HuH-7.5 (cell line): ENCODE results near the gene CAMK2G.

Experiments
- DNase-seq: peaks from one replicate; pipeline ENCODE4 v3.0.0; 2011; ENCODE audit warnings: low spot score

CAMK2G gene

DNA sequence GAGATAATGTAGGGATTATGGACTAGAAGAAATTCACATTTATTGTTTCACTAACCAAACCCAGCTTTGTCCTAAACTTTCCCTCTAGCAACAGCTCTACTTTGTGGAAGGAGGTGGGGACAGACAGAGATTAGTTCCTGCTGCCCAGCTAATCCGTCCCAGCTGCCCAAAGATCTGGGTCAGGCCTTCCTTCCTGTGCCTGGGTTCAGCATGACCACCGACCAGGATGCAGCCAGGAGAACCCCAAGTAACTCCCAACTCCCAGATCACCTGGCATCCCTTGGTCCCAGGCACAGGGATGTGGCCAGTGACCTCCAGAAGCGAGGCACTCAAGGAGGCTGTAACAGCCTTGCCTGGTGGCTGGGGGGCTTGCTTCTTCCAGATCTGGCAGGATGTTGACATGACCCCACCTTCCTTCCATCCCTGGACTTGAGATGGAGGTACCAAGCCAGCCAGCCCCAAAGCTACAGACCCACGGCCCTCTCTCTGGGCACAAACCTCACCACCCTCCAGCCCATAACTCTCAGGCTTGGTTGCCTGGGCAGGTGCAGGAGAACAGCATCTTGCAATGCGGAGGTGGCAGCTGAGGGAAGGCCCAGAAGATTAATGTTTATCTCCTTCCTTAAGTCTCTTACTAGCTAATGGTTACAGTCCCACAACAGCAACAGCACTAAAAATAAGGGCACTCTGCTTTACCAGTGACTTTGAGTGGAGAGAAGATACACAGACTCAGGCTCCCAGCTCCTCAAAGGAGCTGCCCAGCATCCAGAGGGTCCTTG lies 11.1 kb downstream of the CAMK2G start:
- DNase-seq: no peak

DNA sequence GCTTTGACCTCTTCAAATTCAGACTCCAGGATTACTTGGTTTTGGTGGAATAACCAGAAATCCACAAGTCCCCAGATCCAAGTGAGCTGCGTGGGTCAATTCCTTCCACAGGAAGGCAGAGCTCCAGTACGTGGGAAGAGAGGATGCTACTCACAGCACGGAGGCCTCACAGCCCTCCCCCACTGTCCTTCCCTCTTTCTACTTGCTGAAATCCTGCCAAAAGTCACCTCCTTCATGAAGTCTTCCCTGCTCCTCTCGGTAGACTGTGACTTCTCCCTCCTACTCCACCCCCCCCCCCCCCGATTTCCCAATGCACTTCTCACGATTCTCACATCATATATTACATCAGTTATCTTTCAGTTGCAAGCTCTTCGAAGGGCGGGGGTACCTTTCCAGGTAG lies 12.3 kb downstream of the CAMK2G start:
- DNase-seq: no peak

DNA sequence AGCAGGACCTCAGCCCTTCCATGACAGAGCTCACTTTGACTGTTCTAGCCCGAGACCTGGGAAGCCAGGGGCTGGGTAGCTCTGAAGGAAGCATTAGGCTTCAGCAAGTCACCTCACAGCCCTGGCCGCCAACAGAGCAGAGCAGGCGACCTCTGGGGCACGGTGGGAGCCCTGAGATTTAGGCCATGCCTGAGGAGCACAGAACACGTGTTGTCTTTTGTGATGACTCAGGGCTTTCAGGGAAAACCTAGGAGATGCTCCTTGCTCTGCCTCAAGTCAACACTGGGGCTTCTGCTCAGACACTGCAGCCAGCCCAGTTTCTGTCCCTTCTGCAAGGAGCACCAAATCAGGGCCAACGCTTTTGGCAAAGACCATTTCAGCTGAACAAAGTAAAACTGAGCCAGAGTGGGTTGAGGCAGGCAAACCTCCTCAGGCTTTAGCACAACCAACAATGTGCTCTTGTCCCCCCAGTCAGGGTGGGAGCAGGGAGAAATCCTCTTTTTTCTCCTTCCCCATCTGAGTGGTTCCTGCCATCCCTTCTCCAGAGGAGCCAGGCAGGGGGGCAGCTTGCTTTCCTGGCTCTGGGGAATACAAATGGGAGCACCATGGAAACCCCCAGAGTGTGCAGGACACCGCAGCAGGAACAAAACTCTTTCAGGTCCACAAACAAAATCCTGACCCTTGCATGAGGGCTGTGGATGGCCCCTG lies 14.4 kb downstream of the CAMK2G start:
- no peak for DNase-seq

DNA sequence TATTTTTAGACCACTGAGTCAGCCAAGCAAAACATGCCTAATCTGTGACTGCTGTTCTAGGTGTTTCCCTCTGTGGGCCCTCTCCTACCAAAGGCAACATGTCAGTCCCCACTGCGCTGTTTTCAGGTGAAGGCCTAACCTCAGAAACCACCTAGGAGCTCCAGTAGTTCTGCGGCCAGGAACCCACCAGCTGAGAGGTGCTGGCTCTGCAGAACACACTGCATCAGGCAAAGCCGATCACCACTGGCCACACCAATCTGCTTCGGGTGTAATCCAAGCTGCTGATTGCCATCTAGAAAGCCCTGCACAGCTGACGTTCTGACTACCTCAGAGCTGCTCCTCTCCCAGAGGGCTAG lies 14.9 kb downstream of the CAMK2G start:
- DNase-seq: no peak

- DNase-seq: no peak
Observed at GRCh38 chr10:73858750-73859427, 15.5 kb downstream of the CAMK2G start.

DNA sequence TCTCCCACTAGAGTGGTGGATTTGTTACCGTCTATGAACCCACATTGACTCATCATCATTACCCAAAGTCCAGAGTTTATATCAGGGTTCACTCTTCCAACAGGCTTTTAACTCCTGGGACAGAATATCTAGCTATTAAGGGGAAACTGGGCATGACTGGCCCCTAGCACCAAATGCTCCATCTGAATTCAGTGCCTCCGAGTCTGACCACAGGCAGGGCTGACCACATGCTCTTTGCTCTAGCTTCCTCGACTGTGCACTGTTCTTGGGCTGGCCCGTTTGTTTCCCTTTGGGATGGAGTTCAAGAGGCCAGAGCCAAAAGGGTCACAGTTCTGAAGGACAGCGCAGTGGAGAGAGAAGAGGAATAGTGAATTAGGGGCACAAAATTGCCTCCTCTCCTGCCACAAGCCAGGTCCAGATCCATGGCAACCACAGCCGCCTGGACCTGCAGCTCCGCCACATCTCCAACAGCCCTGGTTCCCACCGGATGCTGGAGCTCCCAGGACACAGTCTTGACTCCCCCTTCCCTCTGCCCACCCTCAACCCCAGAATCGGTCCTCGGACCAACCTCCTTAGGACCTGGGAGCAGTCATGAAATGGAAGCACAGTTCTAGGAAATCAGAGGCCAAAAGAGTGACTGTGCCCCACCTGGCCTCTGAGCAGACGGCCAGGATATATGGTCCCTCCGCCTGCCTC lies 16.2 kb downstream of the CAMK2G start:
- DNase-seq: no peak

DNA sequence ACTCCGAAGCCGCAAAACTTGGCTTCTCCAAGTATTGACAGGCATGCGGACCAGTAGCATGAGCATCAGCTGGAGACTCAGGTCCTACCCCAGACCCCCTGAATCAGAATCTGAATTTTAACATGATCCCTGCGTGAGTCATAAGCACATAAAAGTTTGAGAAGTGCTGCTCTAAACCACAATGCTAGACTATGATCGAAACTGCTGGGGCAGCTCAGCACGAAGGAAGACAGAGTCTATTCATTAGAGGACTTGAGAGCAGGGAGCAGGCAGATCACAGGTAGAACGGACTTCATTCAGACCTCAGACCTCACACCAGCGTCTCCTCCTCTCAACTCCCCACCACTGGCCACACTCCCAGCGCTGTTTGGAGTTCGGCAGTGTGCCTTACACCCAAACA lies 16.9 kb downstream of the CAMK2G start:
- DNase-seq: no peak

DNA sequence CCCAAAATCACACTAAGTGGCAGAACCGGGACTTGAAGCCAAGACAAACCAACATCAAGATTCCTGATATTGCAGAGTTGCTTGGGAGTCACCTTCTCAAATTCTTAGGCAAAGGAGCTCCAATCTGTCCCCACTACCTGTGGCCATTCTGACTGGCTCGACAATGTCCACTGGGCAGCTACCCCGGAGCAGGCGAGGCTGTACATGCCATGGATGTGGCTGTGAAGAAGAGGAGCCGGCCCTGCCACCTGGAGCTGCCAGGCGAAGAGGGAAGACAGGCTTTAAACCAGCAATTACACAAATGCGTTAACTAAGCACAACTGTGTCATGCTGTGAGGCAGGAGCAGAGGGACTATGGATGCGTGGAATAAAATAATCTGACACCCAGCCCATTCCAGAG lies 18.1 kb downstream of the CAMK2G start:
- no peak for DNase-seq

DNA sequence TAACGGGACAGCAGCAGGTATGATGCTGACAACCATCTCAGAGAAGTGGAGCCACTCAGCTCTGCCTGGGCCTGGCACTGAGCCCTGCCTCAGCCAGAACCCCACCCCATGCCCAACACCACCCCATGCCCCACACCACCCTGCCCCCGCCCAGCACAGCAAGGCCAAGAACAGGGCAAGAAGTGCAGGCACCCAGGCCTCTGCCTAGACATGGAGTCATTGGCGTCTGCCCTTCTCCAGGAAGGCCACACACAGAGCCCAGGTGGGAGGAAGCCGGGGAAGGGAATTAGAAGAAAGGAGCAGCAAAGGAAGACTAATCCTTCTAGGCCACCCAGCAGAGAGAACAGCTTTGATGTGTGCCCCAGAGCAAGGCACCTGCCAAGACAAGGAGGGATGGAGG lies 18.9 kb downstream of the CAMK2G start:
- no peak for DNase-seq

DNA sequence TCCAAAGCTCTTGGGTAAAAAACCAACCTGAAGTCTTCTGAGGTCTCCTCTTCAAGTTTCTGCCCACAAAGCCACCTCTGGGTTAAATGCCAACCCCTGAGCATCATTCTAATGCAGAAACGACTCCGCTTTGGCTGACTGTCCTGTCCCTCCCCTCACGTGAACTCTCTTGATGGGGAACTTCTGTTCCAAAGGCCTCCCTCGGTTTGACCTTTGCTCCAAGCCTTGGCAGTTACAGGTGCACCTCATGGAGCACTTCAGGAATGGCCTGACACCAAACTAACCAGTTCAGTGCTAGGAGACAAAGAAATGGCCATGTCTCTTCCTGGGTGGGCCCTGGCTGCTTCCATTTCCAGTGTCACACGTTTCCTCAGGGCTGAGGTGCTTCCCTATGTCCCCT lies 20.0 kb downstream of the CAMK2G start:
- no peak for DNase-seq

- DNase-seq: no peak
Observed at GRCh38 chr10:73853196-73853595, 21.2 kb downstream of the CAMK2G start.

GRCh38 chr10:73850863-73851461 lies 23.4 kb downstream of the CAMK2G start:
- DNase-seq: no peak

- no peak for DNase-seq
Observed at GRCh38 chr10:73850211-73850610, 24.1 kb downstream of the CAMK2G start.

DNA sequence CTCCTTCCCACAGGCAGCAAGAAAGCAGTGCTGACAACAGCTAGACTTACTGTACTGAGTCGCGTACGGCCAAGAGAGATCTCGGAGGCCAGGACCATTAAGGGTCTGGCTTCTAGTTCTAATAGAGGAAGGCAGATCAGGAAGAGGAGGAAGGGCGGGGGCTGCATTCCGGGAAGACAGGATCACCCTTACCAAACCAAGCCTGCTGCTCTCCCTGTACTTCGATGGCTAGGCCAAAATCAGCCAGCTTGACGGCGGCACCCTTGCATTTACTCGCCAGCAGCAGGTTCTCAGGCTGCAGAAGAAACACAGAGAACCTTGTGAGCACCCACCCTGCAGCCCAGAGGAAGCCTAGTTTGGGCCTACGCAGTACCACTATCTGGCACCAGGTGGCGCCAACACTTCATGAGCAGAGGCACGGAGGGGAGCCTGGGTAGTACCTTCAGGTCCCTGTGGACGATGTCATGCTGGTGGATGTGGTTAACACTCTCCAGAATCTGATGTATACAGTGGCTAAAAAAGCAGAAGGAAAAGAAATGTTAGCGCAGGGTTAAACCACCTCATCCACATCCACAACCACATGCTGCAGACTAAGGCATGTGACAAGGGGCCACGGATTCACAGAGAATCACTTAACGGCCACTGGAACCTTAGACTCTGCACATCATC lies 25.4 kb downstream of the CAMK2G start:
- DNase-seq: peak; percentile 80

DNA sequence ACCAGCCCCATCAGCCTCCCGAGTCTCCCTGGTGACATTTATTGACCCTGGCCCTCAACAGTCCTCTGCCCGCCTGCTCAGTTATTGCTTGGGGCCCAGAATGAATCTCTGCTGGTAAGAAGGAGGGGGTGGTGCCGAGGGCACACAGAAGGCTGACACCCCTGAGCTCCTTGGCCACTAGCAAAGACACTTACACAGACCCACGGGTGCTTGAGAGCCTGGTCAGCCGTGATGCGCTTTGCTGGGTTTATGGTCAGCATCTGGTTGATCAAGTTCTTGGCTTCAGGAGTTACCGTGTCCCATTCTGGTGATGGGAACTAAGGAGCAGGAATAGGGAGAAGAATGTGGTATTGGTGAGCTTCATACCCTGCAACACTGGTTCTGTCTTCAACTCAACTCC lies 27.3 kb downstream of the CAMK2G start:
- DNase-seq: no peak

DNA sequence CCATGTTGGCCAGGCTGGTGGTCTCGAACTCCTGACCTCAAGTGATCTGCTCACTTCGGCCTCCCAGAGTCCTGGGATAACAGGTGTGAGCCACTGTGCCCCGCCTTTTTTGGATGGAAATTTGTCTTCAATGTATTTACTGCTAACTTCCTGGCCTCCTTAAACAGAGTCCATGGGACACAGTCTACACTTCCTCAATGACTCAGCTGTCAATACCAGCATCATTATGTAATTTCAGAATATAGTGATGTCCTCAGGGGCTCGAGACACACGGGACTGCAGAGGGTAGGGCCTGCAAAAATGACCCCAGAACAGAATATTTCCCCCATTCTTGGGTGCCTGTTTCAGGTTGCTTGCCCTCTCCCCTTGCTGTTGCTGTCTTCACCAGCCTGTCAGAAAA lies 31.1 kb downstream of the CAMK2G start:
- DNase-seq: no peak

DNA sequence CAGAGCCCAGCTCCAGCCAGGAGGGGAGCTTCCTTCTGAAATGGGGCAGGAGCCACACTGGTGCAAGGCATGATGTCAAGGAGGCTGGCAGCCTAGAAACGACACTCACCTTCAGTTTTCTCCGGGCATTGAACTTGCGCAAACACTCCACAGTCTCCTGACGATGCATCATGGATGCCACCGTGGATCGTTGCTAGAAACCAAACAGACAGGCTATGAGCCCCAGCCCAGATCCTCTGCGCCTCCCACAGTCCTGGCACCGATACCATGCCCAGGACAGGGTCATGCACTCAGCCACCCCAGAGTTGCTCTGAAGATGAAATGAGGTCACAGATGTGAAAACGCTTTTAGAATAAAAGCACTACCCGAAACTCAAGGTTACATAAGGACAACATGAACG lies 32.0 kb downstream of the CAMK2G start:
- no peak for DNase-seq

DNA sequence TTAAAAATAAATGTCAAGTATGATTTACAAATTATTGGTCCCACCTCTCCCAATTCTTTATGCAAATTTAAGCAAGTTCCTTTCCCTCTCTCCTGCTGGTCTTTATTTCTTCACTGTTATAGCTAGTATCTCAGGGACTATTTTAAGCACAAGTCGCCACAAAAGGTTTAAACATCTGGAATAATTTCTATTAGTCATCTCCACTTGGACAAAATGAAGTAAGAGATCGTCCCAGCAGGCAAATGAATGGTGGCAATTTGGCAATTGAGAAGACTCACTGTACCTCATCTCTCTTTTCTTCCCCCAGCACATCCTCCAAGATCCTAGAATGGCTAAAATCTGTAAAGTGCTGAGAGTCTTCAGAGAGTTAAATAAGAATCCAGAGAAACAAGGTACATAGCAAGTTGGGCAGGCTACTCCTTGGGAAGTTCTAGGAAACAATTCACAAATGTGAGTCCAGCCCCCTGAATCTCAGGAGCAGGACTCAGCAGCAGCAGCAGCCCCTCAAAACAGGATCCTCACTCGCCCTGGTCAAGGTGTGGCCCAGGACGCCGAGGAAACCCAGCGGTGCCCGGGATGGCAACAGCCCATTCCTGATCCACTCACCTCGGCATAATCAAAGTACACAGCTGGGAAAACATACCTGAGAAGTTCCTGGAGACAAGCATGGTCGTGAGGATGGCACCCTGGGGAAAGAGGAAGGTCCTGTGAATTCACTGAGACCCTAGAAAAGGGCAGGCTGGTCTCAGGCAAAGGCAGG lies 32.6 kb downstream of the CAMK2G start:
- no peak for DNase-seq

DNA sequence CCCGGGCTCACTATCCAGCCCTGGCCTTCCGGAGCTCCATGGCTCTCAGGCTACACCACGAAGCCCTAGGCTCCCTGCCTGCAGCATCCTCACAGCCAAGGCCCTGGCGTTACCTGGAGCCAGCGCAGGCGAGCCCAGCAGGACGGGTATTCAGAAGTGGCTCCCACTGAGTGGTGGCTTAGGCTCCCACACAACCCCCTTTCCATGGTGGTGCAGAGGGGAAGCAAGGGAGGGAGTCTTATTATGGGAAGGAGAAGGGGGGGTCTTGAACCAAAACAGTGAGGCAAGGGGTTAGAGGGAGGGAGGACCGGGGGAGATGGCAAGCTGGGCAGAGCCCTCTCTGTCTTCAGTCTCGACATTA lies 33.3 kb downstream of the CAMK2G start:
- DNase-seq: no peak

DNA sequence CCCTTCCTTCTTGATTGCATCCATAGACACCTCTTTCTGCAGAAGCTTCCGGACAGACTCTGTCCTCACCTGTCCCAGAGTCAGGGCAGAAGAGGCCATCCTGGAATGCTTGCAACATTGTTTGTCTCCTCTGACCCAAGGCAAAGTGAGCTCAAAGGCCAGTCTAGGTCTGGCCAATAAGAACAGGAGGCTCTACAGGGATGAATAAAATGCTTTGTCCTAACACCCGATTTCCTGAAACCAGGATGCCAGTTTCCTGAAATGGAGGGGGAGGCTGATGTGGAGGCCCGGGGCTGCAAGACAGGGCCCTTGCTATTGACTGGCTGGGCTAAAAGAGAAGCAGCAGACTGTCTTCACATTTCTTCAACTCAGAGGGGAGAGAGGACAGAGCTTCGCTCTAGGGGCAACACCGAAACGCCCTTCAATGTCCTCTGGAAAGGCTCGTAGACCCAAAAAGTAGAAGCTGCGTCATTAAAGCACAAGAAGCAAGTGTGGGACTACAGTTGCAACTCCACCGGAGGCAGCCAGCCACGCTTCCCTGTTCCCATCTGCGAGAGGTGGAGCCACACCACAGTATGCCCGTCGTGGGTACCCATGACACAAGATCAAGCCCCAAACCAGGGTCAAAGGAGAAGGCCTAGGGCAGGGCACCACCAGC lies 33.8 kb downstream of the CAMK2G start:
- DNase-seq: peak; percentile 65

DNA sequence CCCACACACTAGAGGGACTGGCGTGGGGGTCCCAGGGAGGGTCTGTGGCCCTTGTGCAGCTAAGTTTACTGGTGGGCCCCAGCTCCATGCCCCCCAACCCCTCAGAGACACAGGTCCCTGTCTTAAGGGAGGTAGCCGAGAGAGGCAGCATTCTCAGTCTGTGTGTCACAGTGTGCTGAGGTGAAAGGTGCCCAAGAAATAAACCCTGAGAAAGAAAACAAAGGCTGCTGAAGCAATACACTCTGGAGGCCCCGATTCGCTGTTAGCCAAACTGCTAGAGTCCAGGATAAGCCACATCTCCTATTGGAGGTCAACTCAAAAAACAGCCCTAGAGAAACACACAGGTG lies 34.3 kb downstream of the CAMK2G start:
- no peak for DNase-seq
